GM19372 (cell line): ENCODE data around the gene RSRC1.
"Not testable (repeated sequence)": the region's sequence is repeated elsewhere in the genome, so short reads cannot be mapped to it uniquely, and the experiment has no call there.

ENCODE experiments used
- ATAC-seq: cut with Tn5 transposase; IDR thresholded peaks from one replicate; pipeline ENCODE4 v1.9.1; 2021; ENCODE audit warnings: mild to moderate bottlenecking, low read depth, moderate library complexity; ENCODE audit not compliant: unreplicated experiment

Gene RSRC1

GRCh38 chr3:158369279-158369678 is 259.4 kb downstream of the RSRC1 start:
- ATAC-seq = peak; percentile 59

- no peak for ATAC-seq
Measured at GRCh38 chr3:158379517-158379916, 269.6 kb downstream of the RSRC1 start.

GRCh38 chr3:158381262-158381868 is 271.5 kb downstream of the RSRC1 start:
- ATAC-seq = no peak

GRCh38 chr3:158382479-158382878 is 272.6 kb downstream of the RSRC1 start:
- ATAC-seq = no peak

- peak; percentile 91 for ATAC-seq
Measured at GRCh38 chr3:158384019-158384418, 274.1 kb downstream of the RSRC1 start.

GRCh38 chr3:158395421-158395820 is 285.5 kb downstream of the RSRC1 start:
- no peak for ATAC-seq

GRCh38 chr3:158402590-158402989 is 292.7 kb downstream of the RSRC1 start:
- no peak for ATAC-seq

GRCh38 chr3:158403013-158403412 is 293.1 kb downstream of the RSRC1 start:
- ATAC-seq = no peak

- ATAC-seq = no peak
Measured at GRCh38 chr3:158404131-158404718, 294.3 kb downstream of the RSRC1 start.

GRCh38 chr3:158405507-158405906 is 295.6 kb downstream of the RSRC1 start:
- no peak for ATAC-seq

GRCh38 chr3:158407844-158408517 is 298.1 kb downstream of the RSRC1 start:
- no peak for ATAC-seq

- ATAC-seq = not testable (repeated sequence)
Measured at GRCh38 chr3:158408518-158408897, 298.6 kb downstream of the RSRC1 start.

- ATAC-seq = no peak
Measured at GRCh38 chr3:158418035-158418434, 308.1 kb downstream of the RSRC1 start.

GRCh38 chr3:158419820-158420653 is 310.1 kb downstream of the RSRC1 start:
- no peak for ATAC-seq

GRCh38 chr3:158420654-158421396 is 310.9 kb downstream of the RSRC1 start:
- peak; percentile 85 for ATAC-seq

GRCh38 chr3:158430448-158430847 is 320.6 kb downstream of the RSRC1 start:
- no peak for ATAC-seq

- no peak for ATAC-seq
Measured at GRCh38 chr3:158430968-158431367, 321.1 kb downstream of the RSRC1 start.

GRCh38 chr3:158431829-158432228 is 321.9 kb downstream of the RSRC1 start:
- ATAC-seq = no peak

GRCh38 chr3:158434412-158435038 is 324.6 kb downstream of the RSRC1 start:
- peak; percentile 86 for ATAC-seq

- peak; percentile 82 for ATAC-seq
Measured at GRCh38 chr3:158443632-158444031, 333.7 kb downstream of the RSRC1 start.
